CMK (cell line): ENCODE measurements around the gene HECW1.

Source experiments
- DNase-seq: peaks from one replicate; pipeline ENCODE4 v3.0.0-alpha.2; 2010; ENCODE audit warnings: low read depth

Gene HECW1

DNA sequence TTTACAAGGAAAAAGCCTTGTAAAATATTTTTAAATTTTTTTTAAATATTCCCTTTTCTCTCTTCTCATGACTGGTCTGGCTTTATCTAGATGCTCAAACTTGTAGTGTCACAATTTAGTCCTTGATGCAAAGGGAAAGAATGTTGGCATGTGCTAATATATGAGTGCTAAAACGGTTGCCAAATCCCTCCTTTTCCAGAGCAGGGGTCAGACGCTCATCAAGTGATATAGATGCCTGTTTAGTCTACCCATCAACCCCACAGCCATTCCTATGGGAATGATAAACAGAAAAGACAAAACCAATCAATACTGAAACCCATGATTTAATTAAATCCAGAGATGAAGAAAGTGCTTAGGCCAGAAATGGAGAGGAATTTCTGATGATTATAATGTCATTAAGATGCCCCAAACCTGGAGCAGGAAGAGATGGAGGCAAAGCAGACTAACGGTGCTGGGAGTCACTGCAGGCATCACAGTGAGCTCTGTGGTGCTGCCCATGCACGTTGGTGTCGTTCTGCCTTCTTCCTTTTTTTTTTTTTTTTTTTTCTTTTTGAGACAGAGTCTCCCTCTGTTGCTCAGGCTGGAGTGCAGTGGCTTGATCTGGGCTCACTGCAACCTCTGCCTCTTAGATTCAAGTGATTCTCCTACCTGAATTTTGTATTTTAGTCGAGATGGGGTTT, 260.4 kb downstream of the HECW1 start:
- no peak for DNase-seq

GRCh38 chr7:43377196-43377960, 264.9 kb downstream of the HECW1 start:
- no peak for DNase-seq

- DNase-seq: no peak
Measured at GRCh38 chr7:43379210-43379609, 266.8 kb downstream of the HECW1 start.

- DNase-seq: no peak
Measured at GRCh38 chr7:43384616-43385308, 272.3 kb downstream of the HECW1 start.

DNA sequence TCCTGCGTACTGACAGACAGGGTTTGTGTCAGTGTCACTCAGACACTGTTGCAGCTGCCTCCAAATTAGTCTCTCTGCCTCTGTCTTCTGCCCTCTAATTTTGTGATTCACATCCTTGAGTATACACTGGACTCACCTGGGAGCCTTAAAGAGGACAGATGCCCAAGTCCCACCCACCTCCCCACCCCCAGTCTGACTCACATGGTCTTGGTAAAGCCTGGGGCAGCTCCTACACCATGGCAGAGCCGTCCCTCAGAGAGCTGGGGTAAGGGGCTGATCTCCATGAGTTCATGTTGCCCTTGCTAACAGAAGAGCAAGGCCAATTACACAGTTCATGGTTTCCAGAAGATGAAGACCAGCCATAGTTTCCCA, 272.8 kb downstream of the HECW1 start:
- no peak for DNase-seq

GRCh38 chr7:43385856-43386255, 273.4 kb downstream of the HECW1 start:
- no peak for DNase-seq

GRCh38 chr7:43387932-43388331, 275.5 kb downstream of the HECW1 start:
- DNase-seq: no peak

DNA sequence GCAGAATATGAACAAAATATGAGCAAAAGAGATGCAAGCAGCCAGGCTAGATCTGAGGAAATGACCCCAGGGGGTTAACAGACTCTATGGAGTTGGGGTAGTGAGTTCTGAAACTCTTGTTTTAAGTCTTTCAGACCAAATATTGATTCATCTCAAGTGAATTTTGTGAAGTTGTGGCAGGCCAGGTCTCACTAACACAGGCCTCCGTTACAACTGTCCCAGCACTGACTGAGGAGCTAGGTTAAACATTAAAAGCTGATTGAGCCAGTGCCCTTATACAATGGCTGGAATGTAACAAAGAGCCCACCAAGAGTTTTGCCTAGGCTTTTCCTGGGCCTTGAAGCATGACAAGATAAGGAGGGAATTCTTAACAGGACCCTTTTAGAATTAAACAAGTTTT, 278.1 kb downstream of the HECW1 start:
- DNase-seq: no peak

DNA sequence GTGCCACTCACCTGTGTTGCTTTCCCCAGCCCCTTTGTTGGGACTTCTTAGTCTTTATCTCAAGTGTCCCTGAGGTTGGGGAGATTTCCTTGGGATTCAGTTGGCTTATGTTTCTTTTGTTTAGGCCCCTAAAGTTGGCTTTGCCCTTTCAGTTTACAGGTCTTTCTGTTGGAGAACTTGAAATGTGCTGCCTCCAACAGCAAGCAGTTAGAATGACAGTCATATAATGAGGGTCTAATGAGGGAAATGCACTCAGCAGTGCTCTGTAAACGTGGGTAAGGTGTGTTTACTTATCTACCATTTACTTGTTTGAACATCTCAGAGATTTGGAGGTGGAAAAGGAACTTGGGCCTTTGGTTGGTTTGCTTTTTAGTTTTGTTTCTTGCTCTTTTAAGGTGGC, 279.1 kb downstream of the HECW1 start:
- DNase-seq: no peak

- DNase-seq: no peak
Measured at GRCh38 chr7:43392638-43393330, 280.3 kb downstream of the HECW1 start.

DNA sequence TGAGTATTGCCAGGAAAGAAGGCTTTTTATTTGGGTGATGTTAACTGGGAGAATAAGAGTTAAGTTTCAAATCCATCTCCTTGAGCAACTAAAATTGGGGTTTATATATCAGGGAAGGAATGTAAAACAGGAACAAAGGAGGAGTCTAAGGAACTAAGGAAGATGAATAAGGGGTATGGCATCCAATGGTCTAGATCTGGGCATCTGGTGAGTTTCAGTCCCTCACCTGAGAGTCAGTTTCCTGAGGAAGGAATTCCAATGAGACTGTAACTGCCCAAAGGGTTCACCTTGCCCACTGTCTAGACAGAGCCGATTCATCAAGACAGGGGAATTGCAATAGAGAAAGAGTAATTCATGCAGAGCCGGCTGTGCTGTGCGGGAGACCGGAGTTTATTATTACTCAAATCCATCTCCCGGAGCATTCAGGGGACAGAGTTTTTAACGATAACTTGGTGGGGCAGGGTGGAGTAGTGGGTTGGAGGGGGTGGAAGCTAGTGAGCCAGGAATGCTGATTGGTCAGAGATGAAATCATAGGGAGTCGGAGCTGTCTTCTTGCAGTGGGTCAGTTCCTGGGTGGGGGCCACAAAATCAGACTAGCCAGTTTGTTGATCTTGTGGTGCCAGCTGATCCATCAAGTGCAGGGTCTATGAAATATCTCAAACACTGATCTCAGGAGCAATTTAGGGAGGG, 282.1 kb downstream of the HECW1 start:
- DNase-seq: no peak

- no peak for DNase-seq
Measured at GRCh38 chr7:43395351-43395750, 282.9 kb downstream of the HECW1 start.

DNA sequence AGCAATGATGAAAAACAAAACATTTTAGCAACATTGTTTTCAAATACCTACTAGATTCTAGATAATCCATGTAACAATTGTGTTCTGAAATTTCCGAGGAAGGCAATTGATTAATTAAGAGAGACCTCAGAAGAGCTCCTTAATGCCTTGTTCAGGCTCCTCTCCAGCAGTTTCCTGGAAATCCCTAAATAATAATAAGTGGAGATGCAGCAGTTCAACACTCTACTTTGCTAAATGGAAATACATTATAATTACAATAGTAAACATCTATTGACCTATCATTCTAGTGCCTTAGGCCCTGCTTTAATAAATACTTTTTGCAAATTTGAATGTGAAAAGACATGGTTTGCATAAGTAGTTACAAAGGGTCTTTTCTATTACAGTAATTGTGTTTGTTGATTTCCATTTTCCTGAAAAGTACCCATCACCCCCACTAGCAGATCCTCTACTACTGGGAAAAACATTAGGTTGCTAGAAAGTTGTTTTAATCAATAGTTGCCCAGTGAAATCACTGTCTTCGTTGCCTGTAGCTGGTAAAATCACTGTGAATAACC, 283.8 kb downstream of the HECW1 start:
- no peak for DNase-seq

DNA sequence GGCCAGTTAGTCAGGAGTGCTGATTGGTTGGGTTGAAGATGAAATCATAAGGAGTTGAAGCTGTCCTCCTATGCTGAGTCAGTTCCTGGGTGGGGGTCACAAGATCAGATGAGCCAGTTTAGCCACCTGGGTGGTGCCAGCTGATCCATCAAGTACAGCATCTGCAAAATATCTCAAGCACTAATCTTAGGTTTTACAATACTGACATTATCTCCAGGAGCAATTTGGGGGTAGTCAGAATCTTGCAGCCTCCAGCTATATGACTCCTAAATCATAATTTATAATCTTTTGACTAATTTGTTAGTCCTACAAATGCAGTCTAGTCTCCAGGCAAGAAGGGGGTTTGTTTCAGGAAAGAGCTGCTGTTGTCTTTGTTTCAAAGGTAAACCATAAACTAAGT, 286.4 kb downstream of the HECW1 start:
- no peak for DNase-seq

- DNase-seq: no peak
Measured at GRCh38 chr7:43405948-43406347, 293.5 kb downstream of the HECW1 start.

DNA sequence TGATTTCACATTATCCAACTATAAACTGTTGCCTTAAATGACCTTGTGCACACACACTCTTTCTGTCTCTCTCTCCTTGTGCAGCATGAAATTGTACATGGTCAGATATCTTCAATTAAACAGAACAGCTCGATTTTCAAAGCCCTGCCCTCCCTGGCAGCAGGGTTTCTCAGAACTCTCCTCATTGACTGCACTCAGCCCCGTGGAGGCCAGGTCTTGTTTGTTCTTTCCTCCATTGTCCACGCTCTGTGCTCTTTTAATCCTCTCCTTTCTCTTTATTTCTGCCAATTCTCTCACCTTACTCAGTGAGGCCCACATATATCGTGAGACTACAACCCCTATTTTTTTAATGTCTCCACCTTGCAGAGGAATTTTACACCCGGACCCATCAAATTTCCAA, 294.5 kb downstream of the HECW1 start:
- DNase-seq: no peak

DNA sequence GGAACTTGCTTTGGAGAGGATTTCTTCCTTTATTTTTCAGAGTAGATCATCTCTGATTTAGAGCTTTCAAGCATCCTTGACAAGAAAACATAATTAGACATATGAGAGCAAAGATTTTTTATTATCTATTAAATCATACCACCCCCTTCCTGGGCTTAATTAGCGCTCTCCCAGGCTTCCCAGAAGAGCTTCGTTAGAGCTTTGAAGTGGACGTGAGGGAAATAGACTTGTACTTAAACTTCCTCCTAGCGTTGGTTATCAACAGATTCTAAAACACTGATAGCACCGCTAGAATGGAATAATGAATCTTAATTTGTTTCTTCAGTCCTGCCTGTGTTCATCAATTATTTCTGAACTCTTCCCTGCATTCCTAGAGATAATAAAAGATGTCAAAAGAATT, 296.5 kb downstream of the HECW1 start:
- DNase-seq: no peak

GRCh38 chr7:43417455-43417854, 305.0 kb downstream of the HECW1 start:
- DNase-seq: no peak

- no peak for DNase-seq
Measured at GRCh38 chr7:43430411-43430810, 318.0 kb downstream of the HECW1 start.

DNA sequence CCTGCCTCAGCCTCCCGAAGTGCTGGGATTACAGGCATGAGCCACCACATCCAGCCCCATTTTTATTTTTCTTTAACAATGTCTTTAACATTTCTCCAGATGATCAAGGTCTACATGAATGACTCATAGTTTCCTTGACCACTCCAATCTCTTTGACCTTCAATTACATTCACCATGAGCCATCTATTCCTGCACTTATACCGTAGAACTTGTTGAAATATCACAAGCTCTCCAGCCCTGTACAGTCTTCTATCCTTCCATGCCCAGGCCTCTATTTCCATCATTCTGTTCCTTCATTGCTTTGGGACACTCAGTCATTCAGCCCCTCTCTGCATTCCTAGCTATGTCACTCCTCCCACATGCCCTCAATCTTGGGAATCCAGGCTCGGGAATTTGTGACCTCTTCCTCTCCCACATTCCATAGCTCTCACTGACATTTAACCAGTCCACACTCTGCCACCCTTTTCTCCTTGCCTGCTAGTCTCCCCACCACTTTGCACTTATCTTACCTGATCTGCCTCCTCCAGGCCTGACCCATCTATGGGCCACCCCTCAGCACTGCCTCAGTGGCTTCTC, 318.7 kb downstream of the HECW1 start:
- no peak for DNase-seq

- DNase-seq: no peak
Measured at GRCh38 chr7:43433639-43434038, 321.2 kb downstream of the HECW1 start.
